Activated CD8-positive, alpha-beta T cell treated with anti-CD3 and anti-CD28 coated beads, Interleukin-2, amount 10 ng/mL, durations not matched to agents 7 days and 5 days (primary cell): ENCODE results near the gene POLA2. TPM values are rescaled to one million over a fixed set of nuclear protein-coding genes. Genes with fewer than 3 reads are reported as not detected.
A peak's percentile ranks its signal among the peaks of the same experiment; 100 is the strongest.

ENCODE experiments used
- ATAC-seq: fragments of 150-1000 bp; cut with Tn5 transposase; one replicate; pipeline ENCODE4 v1.10.0; 2021; ENCODE audit warnings: moderate library complexity
- CTCF ChIA-PET: fragments of 350-600 bp; sonication (Branson Sonifier 250); formaldehyde crosslinking; loops from one replicate; lab custom pipeline; 2021; ENCODE audit warnings: antibody characterized with exemption; lab: Charles Lee
- POLR2A ChIA-PET: fragments of 350-600 bp; sonication (Branson Sonifier 250); formaldehyde crosslinking; loops from one replicate; lab custom pipeline; 2021; ENCODE audit warnings: antibody characterized with exemption; lab: Charles Lee
- DNase-seq: peaks from one replicate; pipeline ENCODE4 v3.0.0-alpha.2; 2020
- H3K27ac Mint-ChIP-seq: one replicate; pipeline ENCODE4 v1.8.0; 2021; ENCODE audit warnings: mild to moderate bottlenecking, mixed read lengths
- H3K27me3 Mint-ChIP-seq: one replicate; pipeline ENCODE4 v1.8.0; 2021; ENCODE audit warnings: low read depth, mixed read lengths
- H3K36me3 Mint-ChIP-seq: one replicate; pipeline ENCODE4 v1.8.0; 2021; ENCODE audit warnings: low read depth, mixed read lengths
- H3K4me1 Mint-ChIP-seq: one replicate; pipeline ENCODE4 v1.8.0; 2021; ENCODE audit warnings: low read depth, mixed read lengths
- H3K4me3 Mint-ChIP-seq: one replicate; pipeline ENCODE4 v1.8.0; 2021; ENCODE audit warnings: mild to moderate bottlenecking, mixed read lengths
- H3K9me3 Mint-ChIP-seq: one replicate; pipeline ENCODE4 v1.8.0; 2022; ENCODE audit warnings: mixed read lengths; ENCODE audit not compliant: insufficient read depth
- total RNA-seq, 2 experiments: library from RNA; stranded (reverse); gene quantifications; one replicate each; pipeline ENCODE4 v1.2.3, GENCODE V29; 2021

POLA2 gene, protein sequence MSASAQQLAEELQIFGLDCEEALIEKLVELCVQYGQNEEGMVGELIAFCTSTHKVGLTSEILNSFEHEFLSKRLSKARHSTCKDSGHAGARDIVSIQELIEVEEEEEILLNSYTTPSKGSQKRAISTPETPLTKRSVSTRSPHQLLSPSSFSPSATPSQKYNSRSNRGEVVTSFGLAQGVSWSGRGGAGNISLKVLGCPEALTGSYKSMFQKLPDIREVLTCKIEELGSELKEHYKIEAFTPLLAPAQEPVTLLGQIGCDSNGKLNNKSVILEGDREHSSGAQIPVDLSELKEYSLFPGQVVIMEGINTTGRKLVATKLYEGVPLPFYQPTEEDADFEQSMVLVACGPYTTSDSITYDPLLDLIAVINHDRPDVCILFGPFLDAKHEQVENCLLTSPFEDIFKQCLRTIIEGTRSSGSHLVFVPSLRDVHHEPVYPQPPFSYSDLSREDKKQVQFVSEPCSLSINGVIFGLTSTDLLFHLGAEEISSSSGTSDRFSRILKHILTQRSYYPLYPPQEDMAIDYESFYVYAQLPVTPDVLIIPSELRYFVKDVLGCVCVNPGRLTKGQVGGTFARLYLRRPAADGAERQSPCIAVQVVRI
- total RNA-seq = 10 to 100 TPM; 63.6 to 76.1 TPM

- ChIA-PET CTCF (interaction anchor here (0.7 to 2.3 kb wide), 16 partner anchors 11 to 154 kb away, joined by 3 to 16 read pairs (median 3); partner anchors contain the start of genes CDC42EP2 and ZNHIT2), POLR2A (interaction anchor here (0.6 to 2.9 kb wide), 41 partner anchors 11 to 476 kb away, joined by 3 to 20 read pairs (median 4); partner anchors contain the start of genes CAPN1, CDC42EP2, DPF2 and FAU)
- H3K4me1 Mint-ChIP-seq = peaks cover 61% of the 10 kb centered on the region
- peak within 1 kb of the TSS; percentile 97 for H3K4me3 Mint-ChIP-seq
- no peaks in the 10 kb centered on the region for H3K27me3 Mint-ChIP-seq
- peak within 1 kb of the TSS; percentile 94 for H3K27ac Mint-ChIP-seq
- ATAC-seq (peak; percentile 96), DNase-seq (peak; percentile 97)
- H3K36me3 Mint-ChIP-seq = peaks cover 35% of the 10 kb centered on the region
- no peaks in the 10 kb centered on the region for H3K9me3 Mint-ChIP-seq
Measured at GRCh38 chr11:65261591-65262380, at the start of gene POLA2. TSS of gene POLA2 (plus strand) at chr11:65261962. CDS start at chr11:65262293, 331 bp downstream.

- H3K36me3 Mint-ChIP-seq = peaks cover 20% of the 10 kb centered on the region
- H3K27me3 Mint-ChIP-seq = peaks cover 5% of the 10 kb centered on the region
- H3K4me1 Mint-ChIP-seq = peaks cover 42% of the 10 kb centered on the region
- ATAC-seq = no peak
- no peak for DNase-seq
- H3K4me3 Mint-ChIP-seq = no peak overlapping the region
- ChIA-PET POLR2A (interaction anchor here (1.2 to 2.1 kb wide), 2 partner anchors 50 to 76 kb away, joined by 3 to 10 read pairs; partner anchors contain the start of gene POLA2), CTCF (interaction anchor here (1.1 kb wide), 1 partner anchor 15 kb away, joined by 4 read pairs; no protein-coding TSS in a partner anchor)
- no peaks in the 10 kb centered on the region for H3K9me3 Mint-ChIP-seq
- H3K27ac Mint-ChIP-seq = peak overlapping the region; percentile 71
Measured at GRCh38 chr11:65212226-65212801, 49.4 kb upstream of the POLA2 start.

GRCh38 chr11:65213322-65214211, 48.2 kb upstream of the POLA2 start:
- DNase-seq (peak; percentile 57), ATAC-seq (peak; percentile 49)
- peak overlapping the region; percentile 67 for H3K27ac Mint-ChIP-seq
- no peaks in the 10 kb centered on the region for H3K9me3 Mint-ChIP-seq
- CTCF ChIA-PET = interaction anchor here (1.2 to 1.4 kb wide), 2 partner anchors 8 to 12 kb away, joined by 3 to 7 read pairs; no protein-coding TSS in a partner anchor
- H3K27me3 Mint-ChIP-seq = peaks cover 5% of the 10 kb centered on the region
- POLR2A ChIA-PET = interaction anchor here (0.6 to 2.1 kb wide), 3 partner anchors 49 to 292 kb away, joined by 3 to 10 read pairs (median 3); partner anchors contain the start of gene POLA2
- peaks cover 40% of the 10 kb centered on the region for H3K4me1 Mint-ChIP-seq
- H3K4me3 Mint-ChIP-seq = no peak overlapping the region
- peaks cover 20% of the 10 kb centered on the region for H3K36me3 Mint-ChIP-seq

- Mint-ChIP-seq H3K9me3 (no peaks in the 10 kb centered on the region), H3K4me1 (peaks cover 35% of the 10 kb centered on the region), H3K27me3 (peaks cover 5% of the 10 kb centered on the region), H3K36me3 (peaks cover 16% of the 10 kb centered on the region), H3K4me3 (no peak overlapping the region), H3K27ac (peak overlapping the region; percentile 8)
- ChIA-PET CTCF (interaction anchor here (1.2 to 1.4 kb wide), 3 partner anchors 9 to 115 kb away, joined by 3 to 7 read pairs (median 4); no protein-coding TSS in a partner anchor), POLR2A (interaction anchor here (0.8 to 1.1 kb wide), 2 partner anchors 9 to 48 kb away, joined by 3 to 4 read pairs; partner anchors contain the start of gene POLA2)
- ATAC-seq (no peak), DNase-seq (no peak)
Measured at GRCh38 chr11:65214212-65214845, 47.4 kb upstream of the POLA2 start.

GRCh38 chr11:65215441-65216076, 46.2 kb upstream of the POLA2 start:
- ChIA-PET POLR2A (interaction anchor here (0.8 to 1.1 kb wide), 2 partner anchors 8 to 47 kb away, joined by 3 to 4 read pairs; partner anchors contain the start of gene POLA2), CTCF (interaction anchor here (1.1 to 1.3 kb wide), 2 partner anchors 9 to 114 kb away, joined by 3 to 4 read pairs; no protein-coding TSS in a partner anchor)
- no peak overlapping the region for H3K4me3 Mint-ChIP-seq
- H3K9me3 Mint-ChIP-seq = no peaks in the 10 kb centered on the region
- H3K4me1 Mint-ChIP-seq = peaks cover 40% of the 10 kb centered on the region
- peak overlapping the region; percentile 28 for H3K27ac Mint-ChIP-seq
- H3K36me3 Mint-ChIP-seq = peaks cover 6% of the 10 kb centered on the region
- ATAC-seq (no peak), DNase-seq (peak; percentile 21)
- H3K27me3 Mint-ChIP-seq = peaks cover 5% of the 10 kb centered on the region

- no peaks in the 10 kb centered on the region for H3K9me3 Mint-ChIP-seq
- H3K27ac Mint-ChIP-seq = no peak overlapping the region
- ChIA-PET POLR2A (no interaction called here), CTCF (no interaction called here)
- no peak overlapping the region for H3K4me3 Mint-ChIP-seq
- peaks cover 42% of the 10 kb centered on the region for H3K4me1 Mint-ChIP-seq
- DNase-seq = peak; percentile 17
- ATAC-seq = no peak
- H3K36me3 Mint-ChIP-seq = peaks cover 3% of the 10 kb centered on the region
- peaks cover 5% of the 10 kb centered on the region for H3K27me3 Mint-ChIP-seq
Measured at GRCh38 chr11:65216830-65217229, 44.9 kb upstream of the POLA2 start.

DNA sequence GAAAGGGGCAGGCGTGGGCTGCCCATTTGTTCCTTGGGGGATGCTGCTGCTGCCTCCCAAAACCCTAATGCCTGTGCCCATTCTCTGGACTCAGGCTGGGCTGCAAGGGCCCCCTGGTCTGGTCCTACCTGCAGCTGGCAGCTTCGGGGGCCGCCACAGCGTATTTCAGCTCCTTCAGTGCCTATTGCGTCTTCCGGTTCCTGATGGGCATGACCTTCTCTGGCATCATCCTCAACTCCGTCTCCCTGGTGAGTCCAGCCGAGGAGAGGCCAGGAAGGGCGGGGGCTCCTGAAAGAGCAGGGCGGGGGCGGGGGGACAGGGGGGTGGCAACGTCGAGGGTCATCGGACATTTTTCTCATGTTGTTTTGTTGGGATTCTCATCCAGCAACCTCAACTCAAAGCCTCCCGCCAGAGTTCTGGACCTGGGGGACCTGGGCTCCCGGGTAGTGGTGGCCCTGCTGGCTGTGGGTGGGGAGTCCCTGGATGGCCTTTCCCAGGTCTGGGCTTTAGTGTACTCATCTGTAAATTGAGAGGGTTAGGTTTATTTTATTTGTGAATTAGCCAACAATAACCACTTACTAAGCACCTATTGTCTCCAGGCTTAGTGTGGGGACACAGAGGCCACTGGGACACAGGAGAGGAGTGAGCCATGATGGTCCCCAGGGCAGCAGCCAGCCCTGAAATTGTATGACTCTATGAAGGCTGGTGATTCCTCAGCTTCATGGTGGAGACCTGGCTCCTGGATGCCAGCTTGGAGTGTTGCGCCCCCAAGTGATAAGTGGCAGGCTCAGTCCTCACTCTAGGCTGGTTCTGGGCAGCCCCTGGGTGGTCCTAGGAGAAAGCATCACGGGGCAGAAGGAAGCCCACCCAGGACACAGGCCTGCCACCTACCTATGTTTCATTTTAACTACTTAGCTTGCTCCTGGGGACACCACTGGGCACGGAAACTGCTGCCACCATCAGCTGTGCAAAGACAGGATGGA, 44.0 kb upstream of the POLA2 start:
- ChIA-PET CTCF (no interaction called here), POLR2A (no interaction called here)
- Mint-ChIP-seq H3K27ac (no peak overlapping the region), H3K4me1 (peaks cover 44% of the 10 kb centered on the region), H3K9me3 (no peaks in the 10 kb centered on the region), H3K36me3 (peaks cover 3% of the 10 kb centered on the region), H3K27me3 (peaks cover 5% of the 10 kb centered on the region), H3K4me3 (no peak overlapping the region)
- ATAC-seq (no peak), DNase-seq (no peak)

GRCh38 chr11:65218446-65218845, 43.3 kb upstream of the POLA2 start:
- Mint-ChIP-seq H3K27ac (no peak overlapping the region), H3K36me3 (peaks cover 3% of the 10 kb centered on the region), H3K9me3 (no peaks in the 10 kb centered on the region), H3K27me3 (peaks cover 5% of the 10 kb centered on the region), H3K4me1 (peaks cover 43% of the 10 kb centered on the region), H3K4me3 (no peak overlapping the region)
- ChIA-PET POLR2A (no interaction called here), CTCF (no interaction called here)
- DNase-seq = no peak
- no peak for ATAC-seq

DNA sequence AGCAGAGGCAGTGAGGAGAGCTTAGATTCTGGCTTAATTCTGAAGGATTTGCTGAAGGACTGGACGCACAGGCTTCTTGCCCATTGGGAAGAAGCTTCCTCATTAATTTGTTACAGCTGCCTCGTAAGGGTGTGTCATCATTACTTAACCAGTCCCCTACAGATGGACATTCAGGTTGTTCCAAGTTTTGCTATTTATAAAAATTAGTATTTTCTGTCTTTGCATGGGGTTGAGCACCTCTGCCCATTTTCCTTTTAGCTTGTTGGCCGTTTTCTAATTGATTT, 41.9 kb upstream of the POLA2 start:
- peaks cover 3% of the 10 kb centered on the region for H3K36me3 Mint-ChIP-seq
- DNase-seq (no peak), ATAC-seq (no peak)
- POLR2A ChIA-PET = no interaction called here
- H3K4me3 Mint-ChIP-seq = no peak overlapping the region
- H3K27me3 Mint-ChIP-seq = peaks cover 5% of the 10 kb centered on the region
- peaks cover 30% of the 10 kb centered on the region for H3K4me1 Mint-ChIP-seq
- no peaks in the 10 kb centered on the region for H3K9me3 Mint-ChIP-seq
- no peak overlapping the region for H3K27ac Mint-ChIP-seq
- CTCF ChIA-PET = interaction anchor here (1.2 to 1.3 kb wide), 2 partner anchors 8 to 15 kb away, joined by 3 to 4 read pairs; no protein-coding TSS in a partner anchor
